Retina (tissue), 1 donor: ENCODE results near the gene DPCD.
A peak's percentile ranks its signal among the peaks of the same experiment; 100 is the strongest.

Experiments
- DNase-seq: peaks from one replicate; pipeline ENCODE4 v3.0.0-alpha.2; 2016

Gene DPCD

GRCh38 chr10:101567165-101568006, 20.7 kb upstream of the DPCD start:
- DNase-seq = peak; percentile 32

- DNase-seq = no peak
Measured at GRCh38 chr10:101568054-101568745, 19.9 kb upstream of the DPCD start.

GRCh38 chr10:101569323-101569621, 18.8 kb upstream of the DPCD start:
- no peak for DNase-seq

- DNase-seq = peak; percentile 87
Measured at GRCh38 chr10:101569622-101570427, 18.3 kb upstream of the DPCD start.

GRCh38 chr10:101570428-101571270, 17.5 kb upstream of the DPCD start:
- no peak for DNase-seq

GRCh38 chr10:101571271-101571925, 16.7 kb upstream of the DPCD start:
- no peak for DNase-seq

- DNase-seq = no peak
Measured at GRCh38 chr10:101572126-101572525, 16.0 kb upstream of the DPCD start.

GRCh38 chr10:101572785-101573184, 15.3 kb upstream of the DPCD start:
- no peak for DNase-seq

GRCh38 chr10:101573885-101574753, 14.0 kb upstream of the DPCD start:
- DNase-seq = peak; percentile 86

GRCh38 chr10:101575091-101575490, 13.0 kb upstream of the DPCD start:
- no peak for DNase-seq

GRCh38 chr10:101575580-101576210, 12.4 kb upstream of the DPCD start:
- no peak for DNase-seq

- no peak for DNase-seq
Measured at GRCh38 chr10:101576211-101576863, 11.8 kb upstream of the DPCD start.

GRCh38 chr10:101577121-101577871, 10.8 kb upstream of the DPCD start:
- no peak for DNase-seq

GRCh38 chr10:101578192-101578591, 9.9 kb upstream of the DPCD start:
- no peak for DNase-seq

- DNase-seq = no peak
Measured at GRCh38 chr10:101578803-101579515, 9.2 kb upstream of the DPCD start.

- DNase-seq = no peak
Measured at GRCh38 chr10:101579516-101579870, 8.6 kb upstream of the DPCD start.

- no peak for DNase-seq
Measured at GRCh38 chr10:101580486-101581399, 7.4 kb upstream of the DPCD start.

- no peak for DNase-seq
Measured at GRCh38 chr10:101585841-101586240, 2.3 kb upstream of the DPCD start.
